Fibroblast of the aortic adventitia (primary cell): Measurements from ENCODE around the gene PYURF. TPM values are rescaled to one million over a fixed set of nuclear protein-coding genes. Genes with fewer than 3 reads are reported as not detected.
"Not testable (repeated sequence)": the region's sequence is repeated elsewhere in the genome, so short reads cannot be mapped to it uniquely, and the experiment has no call there.

Source experiments
- DNase-seq: peaks from one replicate; pipeline ENCODE4 v3.0.0-alpha.2; 2010; ENCODE audit warnings: low read depth
- H3K4me3 ChIP-seq: 2 replicates; pipeline ENCODE4 v1.5.1; 2011; ENCODE audit warnings: low read depth, mild to moderate bottlenecking, control low read depth, low read length, moderate library complexity
- total RNA-seq: library from RNA; depleted of rRNA; stranded (reverse); fragments of >200 nt; gene quantifications from 2 replicates; pipeline ENCODE4 v1.2.3, GENCODE V29; 2012; ENCODE audit warnings: low replicate concordance
- TF ChIP-seq, protein P1 (sequence below): IDR thresholded peaks from 2 replicates; pipeline ENCODE4 v1.5.1; 2011; ENCODE audit warnings: mild to moderate bottlenecking, low read length, control low read depth, inconsistent platforms; ENCODE audit not compliant: insufficient read depth

PYURF gene, protein sequence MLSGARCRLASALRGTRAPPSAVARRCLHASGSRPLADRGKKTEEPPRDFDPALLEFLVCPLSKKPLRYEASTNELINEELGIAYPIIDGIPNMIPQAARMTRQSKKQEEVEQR
- 69.7 and 81.9 TPM in 2 replicates for total RNA-seq

DNA sequence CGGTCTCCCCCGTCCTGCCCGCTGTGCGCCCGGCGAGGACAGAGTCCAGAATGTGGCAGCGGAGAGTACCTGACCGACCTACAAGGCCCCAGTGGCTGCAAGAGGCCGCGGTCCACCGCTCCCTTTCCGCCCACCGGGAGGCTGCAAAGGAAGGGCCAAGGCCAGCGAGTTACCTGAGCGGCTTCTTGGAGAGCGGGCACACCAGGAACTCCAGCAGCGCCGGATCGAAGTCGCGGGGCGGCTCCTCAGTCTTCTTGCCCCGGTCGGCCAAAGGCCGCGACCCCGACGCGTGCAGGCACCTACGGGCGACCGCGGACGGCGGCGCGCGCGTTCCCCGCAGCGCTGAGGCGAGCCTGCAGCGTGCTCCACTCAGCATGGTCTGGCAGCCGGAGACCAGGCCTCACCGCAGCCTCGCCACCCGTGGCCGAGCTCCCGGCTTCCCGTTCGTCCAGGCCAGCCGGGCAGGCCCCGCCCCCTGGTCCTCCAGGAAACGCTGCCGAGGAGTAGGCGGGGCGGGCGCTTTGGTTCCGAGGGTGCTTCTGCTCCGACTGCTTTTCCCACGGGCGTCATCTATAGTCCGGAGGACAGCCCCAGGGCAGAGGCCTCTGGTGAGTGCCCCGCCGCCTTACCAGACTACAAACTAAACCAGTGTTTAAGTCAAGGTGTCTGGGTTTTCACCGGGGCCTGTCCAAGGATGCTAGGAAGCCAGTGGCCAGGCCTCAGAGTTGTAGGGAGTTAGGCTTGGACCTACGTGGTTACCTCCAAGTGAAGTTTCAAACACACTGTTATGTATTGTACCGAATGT is at the start of gene PYURF:
Gene PYURF (minus strand): TSS at position 452 of the 805 bp plus-strand sequence. CDS start 76 bp downstream, at position 376.
- H3K4me3 ChIP-seq = peak within 1 kb of the TSS; percentile 93
- TF ChIP-seq, protein P1, sequence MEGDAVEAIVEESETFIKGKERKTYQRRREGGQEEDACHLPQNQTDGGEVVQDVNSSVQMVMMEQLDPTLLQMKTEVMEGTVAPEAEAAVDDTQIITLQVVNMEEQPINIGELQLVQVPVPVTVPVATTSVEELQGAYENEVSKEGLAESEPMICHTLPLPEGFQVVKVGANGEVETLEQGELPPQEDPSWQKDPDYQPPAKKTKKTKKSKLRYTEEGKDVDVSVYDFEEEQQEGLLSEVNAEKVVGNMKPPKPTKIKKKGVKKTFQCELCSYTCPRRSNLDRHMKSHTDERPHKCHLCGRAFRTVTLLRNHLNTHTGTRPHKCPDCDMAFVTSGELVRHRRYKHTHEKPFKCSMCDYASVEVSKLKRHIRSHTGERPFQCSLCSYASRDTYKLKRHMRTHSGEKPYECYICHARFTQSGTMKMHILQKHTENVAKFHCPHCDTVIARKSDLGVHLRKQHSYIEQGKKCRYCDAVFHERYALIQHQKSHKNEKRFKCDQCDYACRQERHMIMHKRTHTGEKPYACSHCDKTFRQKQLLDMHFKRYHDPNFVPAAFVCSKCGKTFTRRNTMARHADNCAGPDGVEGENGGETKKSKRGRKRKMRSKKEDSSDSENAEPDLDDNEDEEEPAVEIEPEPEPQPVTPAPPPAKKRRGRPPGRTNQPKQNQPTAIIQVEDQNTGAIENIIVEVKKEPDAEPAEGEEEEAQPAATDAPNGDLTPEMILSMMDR = no peak
- peak; percentile 88 for DNase-seq

DNA sequence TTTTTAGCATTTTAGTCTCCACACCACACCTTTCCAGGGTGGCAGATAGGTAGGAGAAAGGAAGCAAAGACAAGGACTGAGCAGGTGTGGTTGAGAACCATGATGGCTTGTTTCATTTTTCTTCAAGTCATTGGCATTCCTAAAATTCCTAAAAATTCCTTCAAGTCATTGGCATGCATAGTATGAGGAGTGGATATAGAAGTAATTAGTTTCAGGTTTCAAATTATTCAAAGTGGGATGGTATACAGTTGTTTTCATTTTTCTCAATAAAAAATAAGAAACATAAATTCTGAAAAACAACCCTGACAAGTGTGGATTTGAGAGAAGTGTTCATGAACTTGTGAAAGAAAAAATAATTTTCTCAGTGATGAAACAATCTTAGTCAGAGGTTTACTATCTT is 46.4 kb upstream of the PYURF start:
- no peak overlapping the region for H3K4me3 ChIP-seq
- TF ChIP-seq, protein P1 = no peak
- no peak for DNase-seq

DNA sequence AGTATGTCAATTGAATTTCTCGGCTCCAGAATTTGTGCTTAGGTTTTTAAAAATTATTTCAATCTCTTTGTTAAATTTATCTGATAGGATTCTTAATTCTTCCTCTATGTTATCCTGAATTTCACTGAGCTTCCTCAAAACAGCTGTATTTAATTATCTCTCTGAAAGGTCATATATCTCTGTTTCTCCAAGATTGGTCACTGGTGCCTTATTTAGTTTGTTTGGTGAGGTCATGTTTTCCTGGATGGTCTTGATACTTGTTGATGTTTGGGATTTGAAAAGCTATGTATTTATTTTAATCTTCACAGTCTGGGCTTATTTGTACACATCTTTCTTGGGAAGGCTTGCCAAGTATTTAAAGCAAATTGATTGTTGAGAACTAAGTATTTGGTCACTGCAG is 44.0 kb upstream of the PYURF start:
- peak; percentile 14 for DNase-seq
- H3K4me3 ChIP-seq = no peak overlapping the region
- TF ChIP-seq, protein P1 = no peak

DNA sequence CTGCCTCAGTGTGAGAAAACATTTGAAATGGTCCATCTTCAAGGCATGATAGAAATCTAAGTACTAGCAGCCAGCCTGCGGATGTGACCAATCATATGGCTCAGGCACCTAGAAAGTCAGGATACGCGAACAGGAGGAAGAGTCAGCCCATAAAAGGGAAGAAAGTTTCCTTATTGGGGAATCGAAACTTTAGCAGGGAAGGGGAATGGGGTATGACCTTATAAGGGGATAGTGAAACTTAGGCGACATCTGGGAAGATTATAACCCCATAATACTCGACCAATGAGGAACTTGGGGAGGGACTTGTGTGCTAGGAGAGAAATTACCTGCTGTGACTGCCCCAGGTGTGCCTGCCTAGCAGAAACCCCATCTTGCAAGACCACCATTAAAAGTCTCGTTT is 26.2 kb upstream of the PYURF start:
- no peak overlapping the region for H3K4me3 ChIP-seq
- no peak for DNase-seq
- TF ChIP-seq, protein P1 = no peak

DNA sequence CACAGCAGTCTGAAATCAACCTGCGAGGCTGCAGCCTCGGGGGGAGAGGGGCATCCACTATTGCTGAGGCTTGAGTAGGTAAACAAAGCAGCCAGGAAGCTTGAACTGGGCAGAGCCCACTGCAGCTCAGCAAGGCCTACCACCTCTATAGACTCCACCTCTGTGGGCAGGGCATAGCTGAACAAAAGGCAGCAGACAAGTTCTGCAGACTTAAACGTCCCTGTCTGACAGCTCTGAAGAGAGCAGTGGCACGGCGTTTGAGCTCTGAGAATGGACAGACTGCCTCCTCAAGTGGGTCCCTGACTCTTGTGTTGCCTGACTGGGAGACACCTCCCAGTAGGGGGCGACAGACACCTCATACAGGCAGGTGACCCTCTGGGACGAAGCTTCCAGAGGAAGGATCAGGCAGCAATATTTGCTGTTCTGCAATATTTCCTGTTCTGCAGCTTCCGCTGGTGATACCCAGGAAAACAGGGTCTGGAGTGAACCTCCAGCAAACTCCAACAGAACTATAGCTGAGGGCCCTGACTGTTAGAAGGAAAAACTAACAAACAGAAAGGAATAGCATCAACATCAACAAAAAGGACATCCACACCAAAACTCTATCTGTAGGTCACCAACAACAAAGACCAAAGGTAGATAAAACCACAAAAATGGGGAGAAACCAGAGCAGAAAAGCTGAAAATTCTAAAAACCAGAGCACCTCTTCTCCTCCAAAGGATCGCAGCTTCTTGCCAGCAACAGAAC is 15.9 kb upstream of the PYURF start:
- TF ChIP-seq, protein P1 = peak; percentile 63
- peak; percentile 63 for DNase-seq
- not testable (repeated sequence) for H3K4me3 ChIP-seq

DNA sequence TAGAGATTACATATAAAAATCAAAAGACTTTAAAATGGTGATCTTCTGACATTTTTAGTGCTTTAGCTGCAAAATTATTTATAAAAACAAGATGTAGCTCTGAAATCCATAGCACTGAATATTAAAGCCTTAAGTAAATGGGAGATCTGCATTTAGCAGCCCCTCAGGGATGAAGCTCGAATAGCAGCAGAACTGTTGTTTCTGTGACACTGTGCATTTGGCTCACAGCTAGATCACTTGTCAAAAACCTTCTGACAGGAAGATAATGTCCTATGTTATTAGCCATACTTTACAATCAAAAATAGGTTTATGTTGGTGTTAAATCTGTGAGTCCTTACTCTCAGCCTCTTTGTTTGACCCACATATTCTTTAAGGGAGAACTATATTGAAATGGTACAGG is 14.1 kb upstream of the PYURF start:
- TF ChIP-seq, protein P1 = no peak
- no peak overlapping the region for H3K4me3 ChIP-seq
- no peak for DNase-seq
